ENCODE measurements around the gene FAM124A.

Gene FAM124A

DNA sequence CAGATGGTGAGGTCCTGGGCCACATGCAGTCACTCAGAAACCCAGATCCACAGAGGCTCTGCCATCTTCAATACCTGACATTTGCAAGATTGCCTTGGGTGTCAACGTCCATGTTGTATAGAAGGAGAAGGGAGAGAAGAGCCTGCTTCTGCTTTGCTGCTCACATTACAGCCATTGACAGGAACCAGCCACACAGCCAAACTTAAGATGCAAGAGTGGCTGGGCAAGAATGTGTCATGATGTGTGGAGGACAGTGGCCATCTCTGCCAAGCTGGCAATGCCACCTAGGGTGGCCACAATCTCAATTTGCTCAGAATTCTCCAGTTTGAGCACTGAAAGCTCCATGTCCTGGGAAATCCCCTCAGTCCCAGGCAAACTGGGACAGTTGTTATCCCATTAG, 91.4 kb downstream of the FAM124A start:
- DNase-seq: no peak

DNA sequence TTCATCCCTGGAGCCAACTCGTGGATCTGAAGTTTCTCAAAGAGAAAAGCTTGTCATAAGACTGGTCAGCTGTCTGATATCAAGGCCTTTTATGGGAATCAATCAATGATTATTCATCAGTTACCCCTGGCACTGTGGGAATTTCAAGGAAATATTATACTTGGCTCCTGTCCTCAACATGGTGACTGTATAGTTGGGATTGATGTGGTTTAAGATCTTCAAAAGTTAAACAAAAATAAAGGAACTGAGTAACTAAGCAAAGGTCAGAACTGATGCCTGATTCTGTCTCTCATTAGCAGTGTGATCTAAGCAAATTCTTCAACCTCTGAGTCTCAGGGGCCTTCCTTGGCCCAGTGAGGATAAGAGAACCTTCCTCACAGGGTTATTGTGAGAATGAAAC, 95.1 kb downstream of the FAM124A start:
- DNase-seq: no peak

DNA sequence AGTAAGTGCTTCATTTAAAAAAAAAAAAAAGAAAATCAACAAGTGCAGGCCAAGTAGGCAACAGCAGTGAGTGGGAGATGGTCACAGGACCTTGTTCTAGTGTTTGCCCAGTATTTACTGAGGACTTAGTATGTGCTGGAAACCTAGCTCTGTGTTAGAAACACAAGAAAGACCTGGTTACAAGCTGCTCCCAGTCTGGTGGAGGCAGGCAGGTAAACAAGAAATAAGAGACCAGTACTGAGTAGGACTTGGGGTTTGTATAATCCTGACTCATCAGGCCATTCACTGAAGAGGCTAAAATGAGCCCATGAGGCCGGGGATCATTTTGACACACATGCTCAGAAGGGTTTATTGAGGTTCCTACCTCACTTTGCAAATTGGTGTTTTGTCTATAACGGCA, 95.8 kb downstream of the FAM124A start:
- DNase-seq: no peak

DNA sequence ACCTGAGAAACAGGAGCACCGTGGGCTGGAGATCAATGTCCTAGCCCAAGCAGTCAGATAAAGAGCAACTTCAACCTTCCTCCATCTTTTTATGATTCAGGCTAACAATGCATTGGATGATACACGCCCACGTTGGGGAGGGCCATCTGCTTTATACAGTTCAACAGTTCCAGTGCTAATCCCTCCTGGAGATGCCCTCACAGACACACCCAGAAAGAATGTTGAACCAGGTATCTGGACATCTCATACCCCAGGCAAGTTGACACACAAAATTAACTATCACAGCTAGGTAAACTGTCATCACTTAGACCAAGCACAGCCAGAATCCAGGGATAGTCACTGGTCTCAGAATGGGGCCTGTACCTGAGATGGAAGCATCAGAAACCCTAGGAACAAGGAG, 96.7 kb downstream of the FAM124A start:
- DNase-seq: no peak

DNA sequence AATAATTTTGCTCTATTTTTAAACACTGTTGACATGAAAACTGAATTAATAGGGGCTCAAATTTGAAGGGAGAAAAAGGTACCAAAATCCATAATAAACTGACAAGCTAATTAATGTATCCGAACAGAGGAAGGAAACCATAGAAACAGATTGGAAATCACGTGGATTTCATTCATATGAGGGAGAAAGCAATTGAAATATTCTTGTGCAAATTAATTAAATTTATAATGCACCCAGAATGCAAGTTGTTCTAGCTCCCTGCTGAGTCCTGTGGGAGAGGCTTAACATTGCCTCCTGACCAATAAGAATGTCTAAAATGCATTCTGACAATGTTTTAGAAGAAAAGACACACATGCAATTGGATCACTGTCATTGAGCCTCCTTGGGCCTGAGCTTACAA, 99.6 kb downstream of the FAM124A start:
- DNase-seq: no peak

DNA sequence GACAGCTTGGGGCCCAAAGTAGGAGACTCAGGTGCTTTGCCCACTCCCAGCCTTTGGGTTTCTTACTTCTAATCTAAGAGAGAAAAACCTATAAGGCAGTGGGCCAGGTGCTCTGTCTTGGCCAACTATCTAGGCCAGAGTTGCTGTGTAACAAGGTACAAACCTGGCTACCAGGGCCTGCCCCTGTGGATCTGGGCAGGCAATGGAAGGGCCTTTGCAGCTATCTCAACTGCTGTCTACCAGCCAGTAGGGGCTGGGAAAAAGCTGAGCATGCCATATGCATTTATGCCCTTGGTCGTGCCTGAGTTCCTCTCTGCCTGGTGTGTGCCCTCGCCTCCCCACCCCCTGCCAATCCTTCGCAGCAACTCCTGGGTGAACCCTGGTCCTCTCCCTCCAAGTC, 100.6 kb downstream of the FAM124A start:
- no peak for DNase-seq

DNA sequence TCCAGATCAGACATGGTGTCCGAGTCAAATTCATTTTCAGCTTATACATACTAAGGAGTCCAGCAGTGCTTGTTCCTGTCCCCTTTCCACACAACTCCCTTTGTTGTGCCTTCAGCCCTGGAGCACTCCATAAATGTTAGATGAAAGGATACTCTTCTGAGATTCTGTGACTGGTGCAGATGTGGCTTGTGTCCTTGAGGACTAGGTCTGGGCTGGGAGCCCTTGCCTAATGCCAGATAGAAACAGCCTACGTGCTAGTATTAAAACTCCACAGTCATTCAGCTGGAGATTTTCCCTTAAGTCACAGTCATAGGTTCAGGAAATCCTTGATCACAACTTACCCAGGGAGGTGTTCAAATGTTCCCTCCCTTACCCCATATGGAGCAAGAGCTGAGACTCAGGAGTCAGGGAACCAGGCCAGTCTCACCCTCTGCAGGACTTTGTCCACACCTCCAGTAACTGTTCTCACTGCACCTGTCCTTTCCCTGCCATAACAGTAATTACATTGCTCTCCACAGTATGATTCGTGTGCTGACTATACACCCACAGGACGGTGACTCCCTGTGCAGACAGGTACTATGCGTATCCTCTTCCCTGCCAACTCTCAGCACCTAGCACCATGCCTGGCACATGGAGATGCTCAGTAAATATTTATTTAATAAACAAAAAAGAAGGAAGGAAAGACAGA, 101.8 kb downstream of the FAM124A start:
- no peak for DNase-seq

DNA sequence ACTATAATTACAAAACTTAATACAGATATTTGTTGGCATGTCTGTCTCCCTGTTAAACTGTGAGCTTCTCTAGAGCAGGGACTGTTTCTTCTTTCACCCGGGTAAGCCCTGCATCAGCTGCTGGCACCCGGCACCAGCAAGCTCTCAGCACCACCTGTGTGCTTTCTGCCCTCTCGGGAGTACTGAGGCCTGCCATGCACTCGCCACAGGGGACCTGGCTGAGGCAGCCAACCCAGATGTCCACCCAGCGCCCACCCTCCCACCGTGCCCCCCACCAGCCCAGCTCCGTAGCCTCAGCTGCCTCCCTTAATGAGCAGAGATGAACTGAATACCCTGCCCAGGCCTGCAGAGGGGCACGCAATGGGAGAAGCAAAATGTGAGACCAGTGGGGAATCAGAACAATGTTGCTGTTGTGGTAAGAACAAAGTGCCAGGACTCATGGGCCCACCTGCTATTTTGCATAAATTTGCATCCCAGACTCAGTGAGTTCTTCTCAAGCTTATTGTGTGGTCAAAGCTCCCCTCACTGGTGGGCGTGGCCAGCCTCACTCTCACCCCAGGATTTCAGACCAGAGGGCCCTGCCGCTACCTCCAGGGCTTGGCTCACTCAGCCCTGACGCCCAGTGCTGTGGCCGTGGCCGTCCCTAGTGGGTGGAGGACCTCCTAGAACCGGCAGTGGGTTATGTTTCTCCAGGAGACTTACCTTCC, 102.7 kb downstream of the FAM124A start:
- DNase-seq: no peak

DNA sequence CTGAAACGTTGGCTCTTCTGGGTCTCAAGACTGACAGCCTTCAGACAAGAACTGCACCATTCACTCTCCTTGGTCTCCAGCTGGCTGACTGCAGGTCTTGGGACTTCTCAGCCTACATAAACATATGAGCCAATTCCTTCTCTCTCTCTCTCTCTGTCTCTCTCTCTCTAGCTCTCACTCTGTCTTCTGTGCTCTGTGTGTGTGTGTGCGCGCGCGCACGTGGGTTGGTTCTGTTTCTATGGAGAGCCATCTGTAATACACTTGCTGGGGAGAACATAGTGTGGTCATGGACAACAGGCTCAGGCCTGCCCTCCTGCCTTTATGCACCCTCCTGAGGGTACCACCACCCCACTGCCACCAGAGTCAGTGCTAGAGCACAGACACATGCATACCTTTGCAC, 103.6 kb downstream of the FAM124A start:
- no peak for DNase-seq

DNA sequence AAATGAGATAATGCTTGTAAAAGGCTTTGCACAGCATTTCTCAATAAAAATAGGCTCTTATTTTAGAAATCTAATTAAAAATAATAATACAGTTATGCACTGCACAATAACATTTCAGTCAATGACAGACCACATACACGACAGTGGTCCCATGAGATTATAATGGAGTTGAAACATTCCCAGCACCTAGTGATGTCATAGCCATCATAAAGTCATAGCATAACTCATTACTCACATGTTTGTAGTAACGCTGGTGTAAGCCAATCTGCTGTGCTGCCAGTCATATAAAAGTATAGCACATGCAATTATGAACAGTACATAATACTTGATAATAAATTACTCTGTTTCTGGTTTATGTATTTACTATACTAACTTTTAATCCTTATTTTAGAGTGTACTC, 104.6 kb downstream of the FAM124A start:
- no peak for DNase-seq

DNA sequence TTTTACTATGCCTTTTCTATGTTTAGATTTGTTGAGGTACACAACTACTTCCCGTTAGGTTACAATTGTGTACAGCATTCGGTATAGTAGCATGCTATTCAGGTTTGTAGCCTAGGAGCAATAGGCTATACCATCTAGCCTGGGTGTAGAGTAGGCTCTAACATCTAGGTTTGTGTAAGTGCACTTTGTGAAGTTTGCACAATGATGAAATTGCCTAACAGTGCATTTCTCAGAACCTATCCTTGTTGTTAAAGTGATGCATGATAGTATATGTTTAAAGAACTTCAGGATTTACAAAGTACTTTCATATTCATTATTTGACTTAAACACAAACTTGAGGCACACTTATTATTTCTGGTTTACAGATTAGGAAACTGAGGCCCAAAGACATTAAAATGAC, 105.8 kb downstream of the FAM124A start:
- DNase-seq: no peak

DNA sequence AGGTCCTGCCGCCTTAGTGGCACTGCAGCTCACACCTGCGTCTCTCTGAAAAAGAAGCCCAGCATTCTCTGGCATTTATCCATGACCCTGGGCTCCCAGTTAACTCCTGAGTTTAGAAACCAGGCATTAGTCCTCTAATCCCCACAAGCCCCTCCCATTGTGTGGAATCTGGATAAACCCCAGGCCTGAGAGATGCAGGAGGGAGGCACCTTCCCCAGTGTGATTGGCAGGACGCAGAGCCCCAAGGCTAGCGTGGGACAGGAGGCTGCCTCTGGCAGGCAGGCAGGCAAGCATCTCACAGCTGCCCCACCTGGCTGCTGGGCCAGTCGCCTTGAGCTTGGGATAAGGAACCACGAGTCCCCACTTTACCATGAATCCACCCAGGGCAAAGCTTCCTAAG, 106.3 kb downstream of the FAM124A start:
- no peak for DNase-seq

DNA sequence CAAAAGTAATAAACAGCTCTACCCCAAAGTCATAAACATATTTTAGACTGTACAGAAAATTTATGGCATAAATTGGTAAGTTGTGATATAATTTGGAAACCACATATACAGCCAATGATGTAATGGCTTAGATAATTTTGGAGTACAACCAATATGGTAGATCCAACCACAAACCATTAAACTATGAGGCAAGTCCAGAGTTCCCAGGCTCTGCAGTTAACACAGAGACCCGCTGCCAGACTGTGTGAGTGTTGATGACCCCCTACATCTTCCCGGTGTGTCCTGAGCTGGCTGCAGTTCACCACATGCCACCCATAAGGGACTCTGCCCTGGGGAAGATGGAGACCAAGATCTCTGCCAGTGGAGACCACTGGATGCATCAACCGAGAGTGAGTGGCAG, 107.4 kb downstream of the FAM124A start:
- no peak for DNase-seq

DNA sequence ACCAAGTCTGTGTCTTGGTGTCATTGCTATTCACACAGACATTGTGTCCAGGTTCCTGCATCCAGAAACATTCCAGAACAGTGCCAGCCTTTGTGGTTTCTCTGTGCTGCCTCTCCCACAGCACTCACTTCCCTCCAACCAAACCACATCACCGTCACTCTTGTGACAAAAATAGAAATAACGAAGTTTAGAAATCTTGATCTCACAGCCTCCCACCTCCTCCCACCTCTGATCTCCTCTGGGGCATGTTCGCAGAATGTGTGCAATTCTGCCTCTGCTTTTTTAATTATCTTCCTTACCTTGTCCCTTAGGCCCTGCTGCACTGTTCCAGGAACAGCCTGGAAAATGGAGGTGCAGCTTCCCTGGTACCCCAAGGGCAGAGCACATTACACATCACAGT, 108.6 kb downstream of the FAM124A start:
- no peak for DNase-seq

DNA sequence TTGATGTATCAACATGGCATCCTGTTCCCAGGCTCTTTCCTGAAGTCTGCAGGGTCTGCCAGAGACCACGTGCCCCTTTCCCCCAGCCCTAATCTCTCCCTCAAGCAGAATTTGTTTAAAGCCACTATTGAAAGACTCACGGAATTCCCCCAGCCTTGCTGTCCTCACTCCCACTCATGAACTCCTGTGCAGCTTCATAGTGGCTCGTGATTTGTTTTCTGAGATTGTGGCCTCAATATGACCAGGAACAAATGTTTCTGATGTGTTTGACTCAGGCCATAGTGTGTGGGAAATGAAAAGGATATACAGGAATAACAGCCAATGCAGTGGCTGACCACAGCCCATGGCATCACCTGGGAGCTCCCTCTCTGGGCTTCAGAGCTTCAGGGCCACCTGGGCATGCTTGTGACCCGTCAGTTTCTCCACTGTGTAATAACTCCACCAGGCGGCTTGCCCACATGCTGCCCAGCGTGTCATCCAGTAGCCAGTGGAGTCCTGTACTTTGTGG, 109.2 kb downstream of the FAM124A start:
- no peak for DNase-seq

DNA sequence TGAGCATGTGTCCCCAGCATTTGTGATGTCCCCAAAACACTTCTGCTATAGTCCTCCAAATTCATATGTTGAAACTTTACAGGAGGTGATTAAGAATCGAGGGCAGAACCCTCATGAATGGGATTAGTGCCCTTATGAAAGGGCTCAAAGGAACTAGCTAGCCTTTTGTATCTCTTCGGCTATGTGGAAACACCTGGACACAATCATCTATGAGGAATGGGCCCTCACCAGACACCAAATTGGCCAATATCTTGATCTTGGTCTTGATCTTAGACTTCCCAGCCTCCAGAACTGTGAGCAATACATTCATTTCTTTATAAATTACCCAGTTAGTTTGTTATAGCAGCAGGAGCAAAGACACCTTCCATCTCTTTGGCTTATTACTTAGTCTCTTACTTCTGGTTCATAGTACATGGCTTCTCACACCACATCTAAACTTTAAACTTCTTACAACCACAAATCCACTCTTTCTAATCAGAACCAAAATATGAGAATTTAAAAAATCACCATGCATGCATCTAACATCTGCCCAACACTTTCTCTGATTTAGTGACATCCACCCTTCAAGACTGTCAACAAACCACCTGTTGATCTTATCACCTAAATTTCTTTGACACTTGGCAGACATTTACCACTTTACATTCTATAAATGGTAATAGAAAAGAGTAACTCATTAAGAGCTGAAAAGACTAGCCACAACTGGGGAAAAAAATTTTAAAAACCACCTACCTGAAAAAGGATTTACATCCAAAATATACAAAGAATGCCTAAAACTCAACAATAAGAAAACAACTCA, 110.6 kb downstream of the FAM124A start:
- DNase-seq: no peak

DNA sequence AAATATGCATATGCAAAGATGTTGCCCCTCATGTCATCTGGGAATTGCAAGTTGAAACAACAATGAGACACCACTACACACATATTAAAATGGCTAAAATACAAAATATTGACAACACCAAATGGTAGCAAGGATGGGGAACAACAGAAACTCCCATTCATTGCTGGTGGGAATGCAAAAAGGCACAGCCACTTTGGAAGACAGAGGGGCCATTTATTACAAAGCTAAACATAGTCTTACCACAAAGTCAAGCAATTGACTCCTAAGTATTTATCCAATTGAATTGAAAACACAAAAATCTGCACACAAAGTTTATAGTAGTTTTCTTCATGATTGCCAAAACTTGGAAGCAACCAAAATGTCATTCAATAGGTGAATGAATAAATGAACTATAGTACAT, 111.2 kb downstream of the FAM124A start:
- no peak for DNase-seq

DNA sequence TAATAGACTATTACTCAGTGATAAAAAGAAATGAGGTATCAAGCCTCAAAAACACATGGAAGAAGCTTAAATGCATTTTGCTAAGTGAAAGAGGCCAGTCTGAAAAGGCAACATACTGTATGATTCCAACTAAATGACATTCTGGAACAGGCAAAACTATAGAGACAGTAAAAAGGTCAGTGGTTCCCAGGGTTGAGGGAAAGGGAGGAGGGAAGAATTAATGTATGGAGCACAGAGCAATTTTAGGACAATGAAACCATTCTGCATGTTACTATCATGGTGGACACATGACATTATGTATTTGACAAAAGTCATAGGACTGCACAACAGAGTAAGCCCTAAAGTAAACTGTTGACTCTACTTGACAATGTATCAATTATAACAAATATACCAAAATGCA, 111.6 kb downstream of the FAM124A start:
- no peak for DNase-seq

Data from stimulated activated CD8-positive, alpha-beta memory T cell treated with anti-CD3 and anti-CD28 coated beads, Interleukin-4, amount 100 ng/mL, for 48 hours (primary cell).